Measurements from ENCODE around the gene RAB18. TPM values are rescaled to one million over a fixed set of nuclear protein-coding genes. Genes with fewer than 3 reads are reported as not detected.

The RAB18 gene
- total and polyA plus RNA-seq, 2 experiments from 2014 or later, result 35.5 to 77.2 TPM

GRCh38 chr10:27485368-27485767 is 18.7 kb upstream of the RAB18 start:
- Mint-ChIP-seq H3K9me3 (peaks cover 7% of the 10 kb centered on the region; the same call in 2 of the 3 replicates), H3K4me1 (no peaks in the 10 kb centered on the region), H3K27me3 (ENCODE audit: insufficient read depth, low read depth, poor library complexity) (no peaks in the 10 kb centered on the region), H3K4me3 (no peak overlapping the region), H3K36me3 (ENCODE audit: low read depth) (no peaks in the 10 kb centered on the region; the same call in 1 of the 3 replicates), H3K27ac (no peak overlapping the region)
- no peaks in the 10 kb centered on the region for H3K36me3 ChIP-seq (ENCODE audit: insufficient read depth)
- H3K27ac ChIP-seq (ENCODE audit: low read depth), result no peak overlapping the region
- H3K4me3 ChIP-seq, result no peak overlapping the region
- no peaks in the 10 kb centered on the region for H3F3A ChIP-seq (replicated peaks; ENCODE audit: low read depth)
- H3K4me1 ChIP-seq (ENCODE audit: insufficient read depth), result no peaks in the 10 kb centered on the region
- no peaks in the 10 kb centered on the region for H3K79me2 ChIP-seq (replicated peaks; ENCODE audit: insufficient read depth)
- no peaks in the 10 kb centered on the region; the same call in 1 of the 2 replicates for H3K9me2 ChIP-seq (ENCODE audit: insufficient read depth)
- H3K4me2 ChIP-seq, result no peak overlapping the region
- H3K27me3 ChIP-seq (ENCODE audit: insufficient read depth), result no peaks in the 10 kb centered on the region
- no peaks in the 10 kb centered on the region for H4K20me1 ChIP-seq (replicated peaks; ENCODE audit: insufficient read depth)
- TF ChIP-seq CREB1 (CRISPR knock-in tag; IDR thresholded peaks at IDR 0.05; ENCODE audit: low read depth) (no peak), STAT1 (IDR thresholded peaks at IDR 0.05; ENCODE audit: unreplicated experiment) (no peak), POLR2AphosphoS5 (IDR thresholded peaks at IDR 0.05; ENCODE audit: low read depth) (no peak), CTCF (conservative IDR thresholded peaks at IDR 0.05; ENCODE audit: low read depth in 2 of 2) (no peak), NANOG (IDR thresholded peaks at IDR 0.05; ENCODE audit: borderline replicate concordance) (no peak), EZH2phosphoT487 (IDR thresholded peaks at IDR 0.05; ENCODE audit: unreplicated experiment) (no peak), ETS1 (IDR thresholded peaks at IDR 0.05) (no peak), REST (IDR thresholded peaks at IDR 0.05; ENCODE audit: unreplicated experiment) (no peak), ZNF331 (CRISPR knock-in tag; IDR thresholded peaks at IDR 0.05; ENCODE audit: low read depth) (no peak), ZNF114 (CRISPR knock-in tag; IDR thresholded peaks at IDR 0.05) (no peak)
- TF ChIP-seq, protein P1, sequence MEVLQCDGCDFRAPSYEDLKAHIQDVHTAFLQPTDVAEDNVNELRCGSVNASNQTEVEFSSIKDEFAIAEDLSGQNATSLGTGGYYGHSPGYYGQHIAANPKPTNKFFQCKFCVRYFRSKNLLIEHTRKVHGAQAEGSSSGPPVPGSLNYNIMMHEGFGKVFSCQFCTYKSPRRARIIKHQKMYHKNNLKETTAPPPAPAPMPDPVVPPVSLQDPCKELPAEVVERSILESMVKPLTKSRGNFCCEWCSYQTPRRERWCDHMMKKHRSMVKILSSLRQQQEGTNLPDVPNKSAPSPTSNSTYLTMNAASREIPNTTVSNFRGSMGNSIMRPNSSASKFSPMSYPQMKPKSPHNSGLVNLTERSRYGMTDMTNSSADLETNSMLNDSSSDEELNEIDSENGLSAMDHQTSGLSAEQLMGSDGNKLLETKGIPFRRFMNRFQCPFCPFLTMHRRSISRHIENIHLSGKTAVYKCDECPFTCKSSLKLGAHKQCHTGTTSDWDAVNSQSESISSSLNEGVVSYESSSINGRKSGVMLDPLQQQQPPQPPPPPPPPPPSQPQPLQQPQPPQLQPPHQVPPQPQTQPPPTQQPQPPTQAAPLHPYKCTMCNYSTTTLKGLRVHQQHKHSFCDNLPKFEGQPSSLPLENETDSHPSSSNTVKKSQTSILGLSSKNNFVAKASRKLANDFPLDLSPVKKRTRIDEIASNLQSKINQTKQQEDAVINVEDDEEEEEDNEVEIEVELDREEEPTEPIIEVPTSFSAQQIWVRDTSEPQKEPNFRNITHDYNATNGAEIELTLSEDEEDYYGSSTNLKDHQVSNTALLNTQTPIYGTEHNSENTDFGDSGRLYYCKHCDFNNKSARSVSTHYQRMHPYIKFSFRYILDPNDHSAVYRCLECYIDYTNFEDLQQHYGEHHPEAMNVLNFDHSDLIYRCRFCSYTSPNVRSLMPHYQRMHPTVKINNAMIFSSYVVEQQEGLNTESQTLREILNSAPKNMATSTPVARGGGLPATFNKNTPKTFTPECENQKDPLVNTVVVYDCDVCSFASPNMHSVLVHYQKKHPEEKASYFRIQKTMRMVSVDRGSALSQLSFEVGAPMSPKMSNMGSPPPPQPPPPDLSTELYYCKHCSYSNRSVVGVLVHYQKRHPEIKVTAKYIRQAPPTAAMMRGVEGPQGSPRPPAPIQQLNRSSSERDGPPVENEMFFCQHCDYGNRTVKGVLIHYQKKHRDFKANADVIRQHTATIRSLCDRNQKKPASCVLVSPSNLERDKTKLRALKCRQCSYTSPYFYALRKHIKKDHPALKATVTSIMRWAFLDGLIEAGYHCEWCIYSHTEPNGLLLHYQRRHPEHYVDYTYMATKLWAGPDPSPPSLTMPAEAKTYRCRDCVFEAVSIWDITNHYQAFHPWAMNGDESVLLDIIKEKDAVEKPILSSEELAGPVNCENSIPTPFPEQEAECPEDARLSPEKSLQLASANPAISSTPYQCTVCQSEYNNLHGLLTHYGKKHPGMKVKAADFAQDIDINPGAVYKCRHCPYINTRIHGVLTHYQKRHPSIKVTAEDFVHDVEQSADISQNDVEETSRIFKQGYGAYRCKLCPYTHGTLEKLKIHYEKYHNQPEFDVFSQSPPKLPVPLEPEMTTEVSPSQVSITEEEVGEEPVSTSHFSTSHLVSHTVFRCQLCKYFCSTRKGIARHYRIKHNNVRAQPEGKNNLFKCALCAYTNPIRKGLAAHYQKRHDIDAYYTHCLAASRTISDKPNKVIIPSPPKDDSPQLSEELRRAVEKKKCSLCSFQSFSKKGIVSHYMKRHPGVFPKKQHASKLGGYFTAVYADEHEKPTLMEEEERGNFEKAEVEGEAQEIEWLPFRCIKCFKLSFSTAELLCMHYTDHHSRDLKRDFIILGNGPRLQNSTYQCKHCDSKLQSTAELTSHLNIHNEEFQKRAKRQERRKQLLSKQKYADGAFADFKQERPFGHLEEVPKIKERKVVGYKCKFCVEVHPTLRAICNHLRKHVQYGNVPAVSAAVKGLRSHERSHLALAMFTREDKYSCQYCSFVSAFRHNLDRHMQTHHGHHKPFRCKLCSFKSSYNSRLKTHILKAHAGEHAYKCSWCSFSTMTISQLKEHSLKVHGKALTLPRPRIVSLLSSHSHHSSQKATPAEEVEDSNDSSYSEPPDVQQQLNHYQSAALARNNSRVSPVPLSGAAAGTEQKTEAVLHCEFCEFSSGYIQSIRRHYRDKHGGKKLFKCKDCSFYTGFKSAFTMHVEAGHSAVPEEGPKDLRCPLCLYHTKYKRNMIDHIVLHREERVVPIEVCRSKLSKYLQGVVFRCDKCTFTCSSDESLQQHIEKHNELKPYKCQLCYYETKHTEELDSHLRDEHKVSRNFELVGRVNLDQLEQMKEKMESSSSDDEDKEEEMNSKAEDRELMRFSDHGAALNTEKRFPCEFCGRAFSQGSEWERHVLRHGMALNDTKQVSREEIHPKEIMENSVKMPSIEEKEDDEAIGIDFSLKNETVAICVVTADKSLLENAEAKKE (CRISPR knock-in tag; IDR thresholded peaks at IDR 0.05), result no peak
- no peak overlapping the region for H2AFZ ChIP-seq
- DNase-seq (ENCODE audit: low spot score) (no peak), ATAC-seq (no peak)
